Smooth muscle cell of trachea (primary cell): ENCODE measurements around the gene SRSF5. TPM values are rescaled to one million over a fixed set of nuclear protein-coding genes. Genes with fewer than 3 reads are reported as not detected.

Experiments used
- total RNA-seq: library from RNA; depleted of rRNA; stranded (reverse); fragments of >200 nt; gene quantifications from 2 replicates; pipeline ENCODE4 v1.2.1, GENCODE V29; 2014

The SRSF5 gene
- total RNA-seq, result 135 and 268 TPM in 2 replicates

GRCh38 chr14:69766984-69767368, at the start of gene SRSF5:
Gene SRSF5 (plus strand): TSS chr14:69767142. CDS start chr14:69768157, 1,015 bp downstream.

DNA sequence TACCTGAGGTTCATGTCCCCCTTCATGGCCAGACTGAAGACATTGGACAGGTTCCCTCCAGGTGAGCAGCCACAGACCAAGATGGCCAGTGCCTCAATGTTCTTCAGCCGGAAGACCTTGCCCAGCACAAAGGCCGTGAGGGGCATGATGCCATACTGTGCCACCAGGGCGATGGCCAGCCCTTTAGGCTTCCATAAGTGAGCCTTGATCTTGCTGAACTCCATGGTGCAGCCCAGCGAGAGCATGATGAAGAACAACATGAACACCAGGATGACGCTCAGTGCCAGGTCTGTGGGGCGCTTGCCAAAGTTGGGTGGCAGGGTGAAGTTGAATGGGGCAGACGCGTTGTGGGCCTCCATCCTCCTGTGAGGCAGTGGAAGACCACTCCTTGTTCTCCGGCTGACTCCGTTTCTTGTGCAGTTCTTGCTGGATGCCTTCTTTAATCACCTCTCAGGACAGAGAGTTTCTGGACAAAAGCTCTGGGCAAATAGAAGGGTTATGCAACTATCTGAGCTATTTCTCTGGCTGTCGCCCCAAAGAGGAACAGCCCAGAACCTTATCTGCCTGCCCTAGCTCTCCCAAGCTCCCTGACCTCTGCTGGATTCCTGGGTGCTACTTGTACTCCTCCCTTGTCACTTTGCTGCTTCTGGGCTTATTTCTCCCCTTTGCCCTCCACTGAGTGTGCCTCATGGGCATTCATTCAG, 30.0 kb downstream of the SRSF5 start, which contains the start of gene SLC10A1:
TSS of gene SLC10A1 (minus strand) at position 445 of the 704 bp plus-strand sequence. CDS start at position 359, 86 bp downstream.

Other genes starting within 250 kb of the SRSF5 start
- gene CCDC177, start 192.3 kb upstream of the SRSF5 start, total RNA-seq, result under 0.01 TPM in 2 replicates
- 6.8 and 7.0 TPM in 2 replicates for gene SUSD6, start 155.5 kb upstream of the SRSF5 start, total RNA-seq
- not detected in 2 replicates for gene SLC10A1, start 30.1 kb downstream of the SRSF5 start, total RNA-seq
- gene SMOC1, start 112.3 kb downstream of the SRSF5 start, total RNA-seq, result 0.17 and 1.7 TPM in 2 replicates